Naive thymus-derived CD8-positive, alpha-beta T cell (primary cell): Measurements from ENCODE around the gene ZNF214. TPM values are rescaled to one million over a fixed set of nuclear protein-coding genes. Genes with fewer than 3 reads are reported as not detected.
"Not testable (repeated sequence)": the region's sequence is repeated elsewhere in the genome, so short reads cannot be mapped to it uniquely, and the experiment has no call there.

Source experiments
- ATAC-seq, 2 donors: fragments of 150-1000 bp; cut with Tn5 transposase in 1 of 2; sonication (Bioruptor Pico), chemical (Tn5 transposase) in 1 of 2; 1 replicate in 1 of 2; 2 replicates in 1 of 2; pipeline ENCODE4 v1.10.0; 2021; ENCODE audit warnings: mild to moderate bottlenecking in 2 of 2, moderate library complexity in 2 of 2
- POLR2A ChIA-PET: fragments of 350-600 bp; sonication (Branson Sonifier 250); formaldehyde crosslinking; loops from one replicate; lab custom pipeline; 2021; ENCODE audit warnings: antibody characterized with exemption; lab: Charles Lee
- DNase-seq, 10 donors: peaks; one replicate each; pipeline versions ENCODE4 v3.0.0 to v3.0.0-alpha.2; 2020 to 2022
- H3K27ac Mint-ChIP-seq, 10 donors: one replicate each; pipeline ENCODE4 v1.8.0; 2020 to 2022; ENCODE audit warnings: mild to moderate bottlenecking in 10 of 10, mixed read lengths in 10 of 10, moderate library complexity in 4 of 10, inconsistent platforms in 1 of 10
- H3K27me3 Mint-ChIP-seq, 5 donors: one replicate each; pipeline ENCODE4 v1.8.0; 2021 to 2022; ENCODE audit warnings: mixed read lengths in 5 of 5
- H3K36me3 Mint-ChIP-seq, 3 donors: one replicate each; pipeline ENCODE4 v1.8.0; 2020 to 2022; ENCODE audit warnings: mixed read lengths in 3 of 3, mild to moderate bottlenecking in 2 of 3, inconsistent platforms in 1 of 3
- H3K4me1 Mint-ChIP-seq, 4 donors: one replicate each; pipeline ENCODE4 v1.8.0; 2021 to 2022; ENCODE audit warnings: mixed read lengths in 4 of 4
- H3K4me3 Mint-ChIP-seq, 10 donors: one replicate each; pipeline ENCODE4 v1.8.0; 2020 to 2022; ENCODE audit warnings: mild to moderate bottlenecking in 10 of 10, mixed read lengths in 10 of 10, moderate library complexity in 6 of 10, inconsistent platforms in 1 of 10
- H3K9me3 Mint-ChIP-seq, 9 donors: one replicate each; pipeline ENCODE4 v1.8.0; 2020 to 2022; ENCODE audit warnings: mixed read lengths in 9 of 9, mild to moderate bottlenecking in 3 of 9, inconsistent platforms in 1 of 9, moderate library complexity in 1 of 9
- polyA plus RNA-seq, 3 donors: library from polyadenylated mRNA; unstranded; fragments of 300-500 nt; fragmentation: Illumina TruSeq; gene quantifications; one replicate each; pipeline ENCODE4 v1.2.3, GENCODE V29; 2021
- total RNA-seq, 8 experiments: library from RNA in 2 of 8; stranded (reverse) in 2 of 8; gene quantifications; one replicate each; pipeline ENCODE4 v1.2.3 and lab custom pipeline; 2021 to 2026

The ZNF214 gene
- total and polyA plus RNA-seq, 5 experiments from 2014 or later: not detected

DNA sequence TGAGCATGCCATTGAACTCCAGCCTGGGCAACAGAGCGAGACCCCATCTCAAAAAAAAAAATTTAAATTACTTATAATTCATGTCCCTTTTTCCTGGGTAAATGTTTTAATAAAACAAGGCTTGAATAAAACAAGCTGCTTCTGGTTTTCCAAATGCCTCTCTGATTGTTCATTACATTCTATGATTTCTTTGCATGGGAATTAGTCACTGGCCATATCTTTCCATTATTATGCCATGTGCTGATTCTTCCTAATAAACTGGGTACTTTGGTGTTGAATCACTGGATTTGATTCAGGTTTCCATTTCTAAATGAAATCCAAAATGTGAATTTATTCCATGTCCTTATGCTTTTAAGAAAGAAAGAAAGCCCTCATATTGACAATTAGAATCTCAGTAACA, 51.3 kb downstream of the ZNF214 start:
- POLR2A ChIA-PET: no interaction called here
- Mint-ChIP-seq H3K4me1 (no peaks in the 10 kb centered on the region), H3K27me3 (peaks cover 0 to 9% (median 3%) of the 10 kb centered on the region in 5 donors), H3K36me3 (no peaks in the 10 kb centered on the region), H3K9me3 (peaks cover 0 to 21% (median 2%) of the 10 kb centered on the region in 9 donors), H3K4me3 (no peak overlapping the region), H3K27ac (no peak overlapping the region)
- no peak for DNase-seq
- no peak for ATAC-seq

DNA sequence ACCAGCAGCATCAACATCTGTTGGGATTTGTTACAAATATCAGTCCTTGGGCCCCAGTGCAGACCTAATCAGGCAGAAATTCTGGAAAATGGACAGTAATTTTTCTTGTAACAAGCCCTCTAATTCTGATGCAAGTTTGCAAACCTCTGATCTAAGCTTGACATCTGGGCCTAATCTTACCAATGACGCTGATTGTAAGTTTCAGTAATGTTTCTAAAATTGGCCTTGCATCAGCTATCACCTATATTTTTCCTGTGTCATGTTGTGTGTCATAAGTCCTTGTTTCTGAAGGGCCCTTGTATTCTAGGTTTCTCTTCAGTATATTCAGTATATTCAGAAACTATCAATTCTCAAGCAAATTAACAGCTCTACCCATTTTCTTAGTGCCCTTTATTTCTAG, 57.5 kb downstream of the ZNF214 start:
- H3K27ac Mint-ChIP-seq: no peak overlapping the region
- H3K36me3 Mint-ChIP-seq: no peaks in the 10 kb centered on the region
- H3K9me3 Mint-ChIP-seq: peaks cover 0 to 9% (median 0%) of the 10 kb centered on the region in 9 donors
- no peak overlapping the region for H3K4me3 Mint-ChIP-seq
- POLR2A ChIA-PET: no interaction called here
- ATAC-seq (no peak), DNase-seq (no peak)
- peaks cover 0 to 3% (median 1%) of the 10 kb centered on the region in 5 donors for H3K27me3 Mint-ChIP-seq
- H3K4me1 Mint-ChIP-seq: no peaks in the 10 kb centered on the region

DNA sequence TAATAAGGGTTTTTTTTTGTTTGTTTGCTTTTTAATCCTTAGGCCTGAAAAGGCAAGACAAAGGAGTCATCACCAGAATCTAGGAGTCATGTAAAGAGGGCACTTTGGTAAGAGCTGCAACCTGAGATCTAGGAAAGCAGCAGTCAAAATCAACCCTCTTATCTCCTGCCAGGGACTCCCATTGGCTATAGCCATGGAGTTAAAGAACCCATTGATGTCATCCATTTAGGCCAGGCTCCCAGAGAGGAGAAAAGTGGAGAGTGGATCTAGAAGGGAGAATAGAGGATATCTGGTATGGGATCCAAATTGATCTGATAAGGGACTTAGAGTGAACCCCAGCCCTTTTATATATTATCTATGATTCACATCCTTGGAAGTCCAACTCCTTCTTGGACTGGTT, 58.0 kb downstream of the ZNF214 start:
- H3K36me3 Mint-ChIP-seq: no peaks in the 10 kb centered on the region
- ATAC-seq: no peak
- POLR2A ChIA-PET: no interaction called here
- no peaks in the 10 kb centered on the region for H3K4me1 Mint-ChIP-seq
- H3K4me3 Mint-ChIP-seq: no peak overlapping the region
- peaks cover 0 to 5% (median 0%) of the 10 kb centered on the region in 9 donors for H3K9me3 Mint-ChIP-seq
- peaks cover 0 to 7% (median 2%) of the 10 kb centered on the region in 5 donors for H3K27me3 Mint-ChIP-seq
- no peak overlapping the region for H3K27ac Mint-ChIP-seq
- DNase-seq: no peak

DNA sequence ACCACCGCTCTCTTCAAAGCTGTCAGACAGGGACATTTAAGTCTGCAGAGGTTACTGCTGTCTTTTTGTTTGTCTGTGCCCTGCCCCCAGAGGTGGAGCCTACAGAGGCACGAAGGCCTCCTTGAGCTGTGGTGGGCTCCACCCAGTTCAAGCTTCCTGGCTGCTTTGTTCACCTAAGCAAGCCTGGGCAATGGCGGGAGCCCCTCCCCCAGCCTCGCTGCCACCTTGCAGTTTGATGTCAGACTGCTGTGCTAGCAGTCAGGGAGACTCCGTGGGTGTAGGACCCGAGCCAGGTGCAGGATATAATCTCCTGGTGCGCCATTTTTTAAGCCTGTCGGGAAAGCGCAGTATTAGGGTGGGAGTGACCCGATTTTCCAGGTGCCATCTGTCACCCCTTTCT, 65.9 kb downstream of the ZNF214 start:
- H3K27ac Mint-ChIP-seq, DNase-seq, H3K4me1 Mint-ChIP-seq, POLR2A ChIA-PET, ATAC-seq, H3K9me3 Mint-ChIP-seq, H3K4me3 Mint-ChIP-seq, H3K36me3 Mint-ChIP-seq: not testable (repeated sequence)
- H3K27me3 Mint-ChIP-seq: peaks cover 0 to 20% (median 5%) of the 10 kb centered on the region in 5 donors

Other genes with a start within 250 kb of the ZNF214 start
- gene OR2AG2, start 248.4 kb downstream of the ZNF214 start, total RNA-seq: not detected
- gene OR2AG2, start 248.4 kb downstream of the ZNF214 start, polyA plus RNA-seq: not detected
- not detected for gene OR2AG1, start 237.3 kb downstream of the ZNF214 start, total RNA-seq
- not detected for gene OR2AG1, start 237.3 kb downstream of the ZNF214 start, polyA plus RNA-seq
- gene OR6A2, start 220.7 kb downstream of the ZNF214 start, total RNA-seq: not detected
- gene OR6A2, start 220.7 kb downstream of the ZNF214 start, polyA plus RNA-seq: not detected
- not detected for gene OR10A5, start 174.7 kb downstream of the ZNF214 start, total RNA-seq
- gene OR10A5, start 174.7 kb downstream of the ZNF214 start, polyA plus RNA-seq: not detected
- gene OR10A2, start 157.3 kb downstream of the ZNF214 start, total RNA-seq: not detected
- not detected for gene OR10A2, start 157.3 kb downstream of the ZNF214 start, polyA plus RNA-seq
- not detected for gene OR10A4, start 143.7 kb downstream of the ZNF214 start, total RNA-seq
- gene OR10A4, start 143.7 kb downstream of the ZNF214 start, polyA plus RNA-seq: not detected
- gene OR2D2, start 127.8 kb downstream of the ZNF214 start, total RNA-seq: not detected
- not detected for gene OR2D2, start 127.8 kb downstream of the ZNF214 start, polyA plus RNA-seq
- gene OR2D3, start 99.3 kb downstream of the ZNF214 start, total RNA-seq: not detected
- not detected for gene OR2D3, start 99.3 kb downstream of the ZNF214 start, polyA plus RNA-seq
- under 1 TPM; 0.16 to 0.18 TPM for gene ZNF215, start 93.9 kb downstream of the ZNF214 start, total RNA-seq
- not detected for gene ZNF215, start 93.9 kb downstream of the ZNF214 start, polyA plus RNA-seq
- not detected for gene NLRP14, start 133 bp upstream of the ZNF214 start, total RNA-seq
- not detected for gene NLRP14, start 133 bp upstream of the ZNF214 start, polyA plus RNA-seq
- not detected for gene RBMXL2, start 68.7 kb upstream of the ZNF214 start, total RNA-seq
- not detected for gene RBMXL2, start 68.7 kb upstream of the ZNF214 start, polyA plus RNA-seq
- gene SYT9, start 231.6 kb upstream of the ZNF214 start, total RNA-seq: not detected
- not detected for gene SYT9, start 231.6 kb upstream of the ZNF214 start, polyA plus RNA-seq